TTC549 (cell line): ENCODE data around the gene ZNG1E.
"Not testable (repeated sequence)": the region's sequence is repeated elsewhere in the genome, so short reads cannot be mapped to it uniquely, and the experiment has no call there.

Source experiments
- FAIRE-seq: peaks from 2 replicates; lab custom pipeline; 2012; peaks lifted over from hg19 to GRCh38; lab: Jason Lieb, UNC

Gene ZNG1E

GRCh38 chr9:65675589-65676021, at the start of gene ZNG1E:
ZNG1E (plus strand) TSS chr9:65675928; CDS start chr9:65675977, 49 bp downstream.
- not testable (repeated sequence) for FAIRE-seq

DNA sequence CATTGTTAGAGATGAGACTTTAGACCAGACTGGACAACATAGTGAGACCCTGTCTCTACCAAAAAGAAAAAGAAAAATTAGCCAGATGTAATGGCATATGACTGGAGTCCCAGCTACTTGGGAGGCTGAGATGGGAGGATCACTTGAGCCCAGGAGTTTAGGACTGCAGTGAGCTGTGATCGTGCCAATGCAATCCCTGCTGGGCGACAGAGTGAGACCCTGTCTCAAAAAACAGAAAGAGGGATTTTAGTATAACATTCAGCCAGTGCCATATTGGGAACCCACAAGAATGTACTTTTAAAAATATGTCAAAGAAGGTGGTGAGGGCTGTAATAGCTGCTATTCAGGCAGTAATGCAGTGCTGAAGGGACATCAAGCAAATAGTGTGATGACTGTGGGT, 2.1 kb upstream of the ZNG1E start:
- not testable (repeated sequence) for FAIRE-seq

GRCh38 chr9:65675018-65675417, 710 bp upstream of the ZNG1E start:
- not testable (repeated sequence) for FAIRE-seq

DNA sequence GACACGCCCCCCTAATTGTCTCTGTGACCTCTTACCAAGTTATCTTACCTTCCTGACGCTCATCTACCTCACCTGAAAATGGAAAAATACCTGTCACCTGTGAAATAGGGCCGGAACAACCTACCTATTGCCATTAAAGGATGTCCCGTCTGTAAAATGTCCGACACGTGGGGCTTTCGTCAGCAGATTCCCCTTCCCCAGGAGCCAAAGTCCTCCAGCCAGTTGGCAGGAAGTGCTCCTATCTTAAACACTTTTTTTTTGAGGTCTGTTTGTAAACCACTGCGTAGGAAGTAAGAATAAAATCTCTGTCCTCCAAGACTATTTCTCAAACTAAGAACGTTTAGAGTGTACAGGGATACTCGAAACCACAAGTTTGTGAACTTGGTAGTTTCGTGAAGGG, 661 bp downstream of the ZNG1E start:
- not testable (repeated sequence) for FAIRE-seq

DNA sequence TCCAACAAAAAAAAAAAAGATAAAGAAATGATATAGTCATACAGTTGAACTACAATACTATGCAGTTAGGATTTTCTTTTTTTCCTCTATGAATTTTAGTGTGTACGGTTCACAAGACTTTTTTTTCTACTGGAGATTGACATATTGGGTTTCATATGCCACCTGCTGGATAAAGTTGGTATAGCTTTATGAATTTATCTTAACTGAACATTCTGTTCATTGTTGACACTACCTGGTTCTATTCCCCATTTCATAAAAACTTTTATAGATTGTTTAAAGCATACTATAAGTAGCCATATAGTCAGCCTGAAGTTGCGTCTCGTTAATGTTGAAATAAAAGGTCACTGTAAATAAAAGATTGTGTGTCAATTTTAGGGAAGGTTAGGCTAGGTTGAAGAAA, 2.8 kb downstream of the ZNG1E start:
- FAIRE-seq = not testable (repeated sequence)

GRCh38 chr9:65703550-65703949, 27.8 kb downstream of the ZNG1E start:
- FAIRE-seq = not testable (repeated sequence)

- not testable (repeated sequence) for FAIRE-seq
These were observed 38.7 kb downstream of the ZNG1E start for GRCh38 chr9:65714445-65714844.

DNA sequence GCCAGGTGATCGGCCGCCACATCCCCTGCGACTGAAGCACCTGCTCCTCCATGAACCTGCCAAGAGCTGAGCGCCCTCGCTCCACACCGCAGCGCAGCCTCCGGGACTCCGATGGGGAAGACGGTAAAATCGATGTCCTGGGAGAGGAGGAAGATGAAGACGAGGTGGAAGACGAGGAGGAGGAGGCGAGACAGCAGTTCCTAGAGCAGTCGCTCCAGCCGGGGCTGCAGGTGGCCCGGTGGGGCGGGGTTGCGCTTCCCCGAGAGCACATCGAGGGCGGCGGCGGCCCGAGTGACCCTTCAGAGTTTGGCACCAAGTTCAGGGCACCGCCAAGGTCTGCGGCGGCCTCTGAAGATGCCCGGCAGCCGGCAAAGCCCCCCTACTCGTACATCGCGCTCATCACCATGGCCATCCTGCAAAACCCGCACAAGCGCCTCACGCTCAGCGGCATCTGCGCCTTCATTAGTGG, 61.4 kb downstream of the ZNG1E start, which contains the start of gene FOXD4L4:
Gene FOXD4L4, plus strand, starts transcription at position 51 of the 469 bp plus-strand sequence. Its CDS starts 0 bp downstream, at position 51.
- FAIRE-seq = not testable (repeated sequence)

DNA sequence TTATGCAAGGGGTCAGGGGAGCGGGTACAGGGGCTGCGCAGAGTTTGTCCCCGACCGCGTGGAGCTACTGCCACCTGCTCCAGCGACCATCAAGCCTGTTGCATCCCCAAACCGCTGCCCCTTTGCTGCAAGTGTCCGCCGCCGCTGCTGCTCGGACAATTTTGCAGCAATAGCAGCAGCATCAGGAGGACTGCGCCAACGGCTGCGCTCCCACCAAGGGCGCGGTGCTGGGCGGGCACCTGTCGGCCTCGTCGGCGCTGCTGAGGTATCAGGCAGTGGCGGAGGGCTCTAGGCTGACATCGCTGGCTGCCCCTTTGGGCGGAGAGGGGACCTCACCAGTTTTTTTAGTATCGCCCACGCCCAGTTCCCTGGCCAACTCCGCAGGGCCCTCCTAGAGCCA, 62.4 kb downstream of the ZNG1E start:
- not testable (repeated sequence) for FAIRE-seq
